ENCODE measurements around the gene FBXW8. TPM values are rescaled to one million over a fixed set of nuclear protein-coding genes. Genes with fewer than 3 reads are reported as not detected.

FBXW8 gene
- total RNA-seq, 5 donors from 2014 or later (not counting 1 experiment from before 2014, with no cell fraction given): 10.7 to 17.9 (median 13.0) TPM

- Histone ChIP-seq H3K9me3 (no peaks in the 10 kb centered on the region), H3K4me3 (ENCODE audit: control insufficient read depth in 1 of 2, extremely low read depth in 1 of 2, low read length in 1 of 2) (peak overlapping the region; percentile 20 to 49), H3K27ac (ENCODE audit: low read length) (peak overlapping the region; percentile 58), H3K27me3 (replicated peaks in 1 of 2; ENCODE audit: control insufficient read depth in 2 of 2, extremely low read depth in 1 of 2, insufficient read depth in 2 of 2, low read length in 1 of 2) (peaks cover 0 to 4% of the 10 kb centered on the region in 2 experiments), H3K4me1 (ENCODE audit: control insufficient read depth in 1 of 2, extremely low read depth in 1 of 2, insufficient read depth in 2 of 2, low read length in 2 of 2) (peaks cover 22 to 46% of the 10 kb centered on the region in 2 experiments), H3K36me3 (ENCODE audit: control insufficient read depth in 2 of 2, extremely low read depth in 1 of 2, insufficient read depth in 1 of 2, low read length in 1 of 2) (no peaks in the 10 kb centered on the region)
- WGBS (ENCODE audit: insufficient coverage): 4% methylated on average over 11 of the region's 16 CpGs
- no peaks in the 10 kb centered on the region for H3K36me3 Mint-ChIP-seq
- H3K4me3 Mint-ChIP-seq: peak overlapping the region; percentile 68 to 81 (median 68)
- POLR2A ChIA-PET: interaction anchor here in 1 of 2 donors (0.6 kb wide), 1 partner anchor 25 kb away, joined by 5 read pairs; no protein-coding TSS in a partner anchor
- peak in 34 of 35 experiments; percentile 6 to 60 (median 27) for DNase-seq
- H3K9me3 Mint-ChIP-seq: no peaks in the 10 kb centered on the region
- H3K27me3 Mint-ChIP-seq: no peaks in the 10 kb centered on the region
- peak; percentile 65 to 86 (median 82) for ATAC-seq (replicated peaks in 1 of 4)
- CTCF ChIA-PET: no interaction called here
- peaks cover 39 to 46% (median 43%) of the 10 kb centered on the region in 3 donors for H3K4me1 Mint-ChIP-seq
- peak overlapping the region; percentile 88 to 93 for H3K27ac Mint-ChIP-seq
Measured at GRCh38 chr12:117063162-117063911, 152.6 kb downstream of the FBXW8 start.

DNA sequence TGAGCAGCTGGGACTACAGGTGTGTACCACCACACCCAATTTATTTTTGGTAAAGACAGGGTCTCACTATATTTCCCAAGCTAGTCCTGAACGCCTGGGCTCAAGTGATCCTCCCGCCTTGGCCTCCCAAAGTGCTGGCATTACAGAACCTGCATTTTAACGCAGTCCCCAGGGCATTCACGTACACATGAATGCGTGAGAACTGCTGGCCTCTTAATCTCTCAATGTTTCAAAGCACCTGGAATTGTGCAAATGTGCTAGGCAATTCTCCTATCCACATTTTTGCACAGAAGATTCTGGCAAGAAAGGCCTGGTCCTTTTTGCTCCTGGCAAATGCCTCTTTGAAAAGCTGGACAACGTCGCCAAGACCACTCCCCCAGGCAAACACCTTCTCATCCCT is 153.3 kb downstream of the FBXW8 start:
- Histone ChIP-seq H3K9me3 (no peaks in the 10 kb centered on the region), H3K27ac (ENCODE audit: low read length) (no peak overlapping the region), H3K4me1 (ENCODE audit: control insufficient read depth in 1 of 2, extremely low read depth in 1 of 2, insufficient read depth in 2 of 2, low read length in 2 of 2) (peaks cover 22 to 46% of the 10 kb centered on the region in 2 experiments), H3K36me3 (ENCODE audit: control insufficient read depth in 2 of 2, extremely low read depth in 1 of 2, insufficient read depth in 1 of 2, low read length in 1 of 2) (no peaks in the 10 kb centered on the region), H3K4me3 (ENCODE audit: control insufficient read depth in 1 of 2, extremely low read depth in 1 of 2, low read length in 1 of 2) (no peak overlapping the region), H3K27me3 (replicated peaks in 1 of 2; ENCODE audit: control insufficient read depth in 2 of 2, extremely low read depth in 1 of 2, insufficient read depth in 2 of 2, low read length in 1 of 2) (peaks cover 0 to 4% of the 10 kb centered on the region in 2 experiments)
- no peak for ATAC-seq (replicated peaks in 1 of 4)
- ChIA-PET CTCF (no interaction called here), POLR2A (no interaction called here)
- Mint-ChIP-seq H3K4me1 (peaks cover 39 to 46% (median 43%) of the 10 kb centered on the region in 3 donors), H3K9me3 (no peaks in the 10 kb centered on the region), H3K27me3 (no peaks in the 10 kb centered on the region), H3K4me3 (peak overlapping the region in 2 of 3 donors; percentile 68 to 81), H3K36me3 (no peaks in the 10 kb centered on the region), H3K27ac (peak overlapping the region; percentile 88 to 93)
- WGBS (ENCODE audit: insufficient coverage): 96% methylated on average over 7 of the region's 7 CpGs
- no peak for DNase-seq

- Mint-ChIP-seq H3K36me3 (no peaks in the 10 kb centered on the region), H3K4me1 (peaks cover 39 to 46% (median 42%) of the 10 kb centered on the region in 3 donors), H3K9me3 (no peaks in the 10 kb centered on the region), H3K27me3 (no peaks in the 10 kb centered on the region), H3K27ac (peak overlapping the region; percentile 88 to 93), H3K4me3 (no peak overlapping the region)
- no peaks in the 10 kb centered on the region for H3K9me3 ChIP-seq
- no peak for ATAC-seq (replicated peaks in 1 of 4)
- no peak overlapping the region for H3K27ac ChIP-seq (ENCODE audit: low read length)
- peaks cover 0 to 4% of the 10 kb centered on the region in 2 experiments for H3K27me3 ChIP-seq (replicated peaks in 1 of 2; ENCODE audit: control insufficient read depth in 2 of 2, extremely low read depth in 1 of 2, insufficient read depth in 2 of 2, low read length in 1 of 2)
- peaks cover 22 to 46% of the 10 kb centered on the region in 2 experiments for H3K4me1 ChIP-seq (ENCODE audit: control insufficient read depth in 1 of 2, extremely low read depth in 1 of 2, insufficient read depth in 2 of 2, low read length in 2 of 2)
- CTCF ChIA-PET: no interaction called here
- POLR2A ChIA-PET: no interaction called here
- WGBS (ENCODE audit: insufficient coverage): 56% methylated on average over 2 of the region's 2 CpGs
- no peak for DNase-seq
- H3K36me3 ChIP-seq (ENCODE audit: control insufficient read depth in 2 of 2, extremely low read depth in 1 of 2, insufficient read depth in 1 of 2, low read length in 1 of 2): no peaks in the 10 kb centered on the region
- H3K4me3 ChIP-seq (ENCODE audit: control insufficient read depth in 1 of 2, extremely low read depth in 1 of 2, low read length in 1 of 2): no peak overlapping the region
Measured at GRCh38 chr12:117064596-117064995, 153.8 kb downstream of the FBXW8 start.

GRCh38 chr12:117067016-117067415 is 156.3 kb downstream of the FBXW8 start:
- Mint-ChIP-seq H3K27ac (no peak overlapping the region), H3K4me3 (no peak overlapping the region), H3K36me3 (peaks cover 3% of the 10 kb centered on the region), H3K4me1 (peaks cover 34 to 36% (median 35%) of the 10 kb centered on the region in 3 donors), H3K9me3 (no peaks in the 10 kb centered on the region), H3K27me3 (no peaks in the 10 kb centered on the region)
- ChIA-PET POLR2A (no interaction called here), CTCF (no interaction called here)
- H3K27ac ChIP-seq (ENCODE audit: low read length): no peak overlapping the region
- H3K36me3 ChIP-seq (ENCODE audit: control insufficient read depth in 2 of 2, extremely low read depth in 1 of 2, insufficient read depth in 1 of 2, low read length in 1 of 2): no peaks in the 10 kb centered on the region
- 94% methylated on average over 6 of the region's 10 CpGs for WGBS (ENCODE audit: insufficient coverage)
- no peaks in the 10 kb centered on the region for H3K9me3 ChIP-seq
- DNase-seq (no peak), ATAC-seq (replicated peaks in 1 of 4) (no peak)
- H3K4me3 ChIP-seq (ENCODE audit: control insufficient read depth in 1 of 2, extremely low read depth in 1 of 2, low read length in 1 of 2): no peak overlapping the region
- peaks cover 0 to 4% of the 10 kb centered on the region in 2 experiments for H3K27me3 ChIP-seq (replicated peaks in 1 of 2; ENCODE audit: control insufficient read depth in 2 of 2, extremely low read depth in 1 of 2, insufficient read depth in 2 of 2, low read length in 1 of 2)
- peaks cover 18 to 45% of the 10 kb centered on the region in 2 experiments for H3K4me1 ChIP-seq (ENCODE audit: control insufficient read depth in 1 of 2, extremely low read depth in 1 of 2, insufficient read depth in 2 of 2, low read length in 2 of 2)

DNA sequence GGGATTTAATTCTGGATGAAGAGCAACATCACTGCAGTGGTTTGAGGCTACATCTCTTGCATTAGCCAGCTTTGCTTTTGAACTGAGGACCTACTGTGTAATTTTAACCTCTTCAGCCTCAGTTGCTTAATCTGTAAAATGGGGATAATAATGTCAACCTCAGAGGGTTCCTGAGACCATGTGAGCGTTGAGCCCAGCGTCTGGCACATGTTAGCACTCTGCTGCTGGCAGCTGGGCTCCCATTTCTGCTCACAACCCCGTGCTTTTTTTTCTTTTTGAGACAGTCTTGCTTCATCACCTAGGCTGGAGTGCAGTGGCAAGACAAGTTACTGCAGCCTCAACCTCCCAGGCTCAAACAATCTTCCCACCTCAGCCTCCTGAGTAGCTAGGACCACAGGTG is 156.9 kb downstream of the FBXW8 start:
- DNase-seq (no peak), ATAC-seq (replicated peaks in 1 of 4) (no peak)
- peaks cover 3% of the 10 kb centered on the region for H3K36me3 Mint-ChIP-seq
- Histone ChIP-seq H3K27ac (ENCODE audit: low read length) (no peak overlapping the region), H3K4me3 (ENCODE audit: control insufficient read depth in 1 of 2, extremely low read depth in 1 of 2, low read length in 1 of 2) (no peak overlapping the region), H3K36me3 (ENCODE audit: control insufficient read depth in 2 of 2, extremely low read depth in 1 of 2, insufficient read depth in 1 of 2, low read length in 1 of 2) (no peaks in the 10 kb centered on the region), H3K9me3 (no peaks in the 10 kb centered on the region), H3K4me1 (ENCODE audit: control insufficient read depth in 1 of 2, extremely low read depth in 1 of 2, insufficient read depth in 2 of 2, low read length in 2 of 2) (peaks cover 15 to 39% of the 10 kb centered on the region in 2 experiments), H3K27me3 (replicated peaks in 1 of 2; ENCODE audit: control insufficient read depth in 2 of 2, extremely low read depth in 1 of 2, insufficient read depth in 2 of 2, low read length in 1 of 2) (peaks cover 0 to 4% of the 10 kb centered on the region in 2 experiments)
- WGBS (ENCODE audit: insufficient coverage): 92% methylated on average over 3 of the region's 3 CpGs
- no peak overlapping the region for H3K4me3 Mint-ChIP-seq
- H3K27ac Mint-ChIP-seq: no peak overlapping the region
- H3K4me1 Mint-ChIP-seq: peaks cover 30 to 33% (median 32%) of the 10 kb centered on the region in 3 donors
- no peaks in the 10 kb centered on the region for H3K27me3 Mint-ChIP-seq
- H3K9me3 Mint-ChIP-seq: no peaks in the 10 kb centered on the region
- ChIA-PET POLR2A (no interaction called here), CTCF (no interaction called here)

GRCh38 chr12:117068492-117068891 is 157.7 kb downstream of the FBXW8 start:
- Histone ChIP-seq H3K4me1 (ENCODE audit: control insufficient read depth in 1 of 2, extremely low read depth in 1 of 2, insufficient read depth in 2 of 2, low read length in 2 of 2) (peaks cover 8 to 30% of the 10 kb centered on the region in 2 experiments), H3K36me3 (ENCODE audit: control insufficient read depth in 2 of 2, extremely low read depth in 1 of 2, insufficient read depth in 1 of 2, low read length in 1 of 2) (no peaks in the 10 kb centered on the region), H3K4me3 (ENCODE audit: control insufficient read depth in 1 of 2, extremely low read depth in 1 of 2, low read length in 1 of 2) (no peak overlapping the region), H3K27me3 (replicated peaks in 1 of 2; ENCODE audit: control insufficient read depth in 2 of 2, extremely low read depth in 1 of 2, insufficient read depth in 2 of 2, low read length in 1 of 2) (no peaks in the 10 kb centered on the region), H3K27ac (ENCODE audit: low read length) (no peak overlapping the region), H3K9me3 (no peaks in the 10 kb centered on the region)
- WGBS (ENCODE audit: insufficient coverage): 90% methylated on average over 2 of the region's 8 CpGs
- ATAC-seq (replicated peaks in 1 of 4) (no peak), DNase-seq (no peak)
- Mint-ChIP-seq H3K4me3 (no peak overlapping the region), H3K4me1 (peaks cover 21 to 25% (median 23%) of the 10 kb centered on the region in 3 donors), H3K9me3 (no peaks in the 10 kb centered on the region), H3K36me3 (peaks cover 3% of the 10 kb centered on the region), H3K27me3 (no peaks in the 10 kb centered on the region), H3K27ac (no peak overlapping the region)
- ChIA-PET POLR2A (no interaction called here), CTCF (interaction anchor here in 1 of 2 donors (0.7 kb wide), 1 partner anchor 40 kb away, joined by 3 read pairs; no protein-coding TSS in a partner anchor)

Measured in T-cell (primary cell).